Activated naive CD8-positive, alpha-beta T cell treated with anti-CD3 and anti-CD28 coated beads, Interleukin-2, amount 10 ng/mL, durations not matched to agents 7 days and 5 days (primary cell): ENCODE measurements around the gene KAZALD1. TPM values are rescaled to one million over a fixed set of nuclear protein-coding genes. Genes with fewer than 3 reads are reported as not detected.

ENCODE experiments used
- ATAC-seq: fragments of 150-1000 bp; cut with Tn5 transposase; one replicate; pipeline ENCODE4 v1.10.0; 2021; ENCODE audit warnings: low read depth, moderate library complexity
- POLR2A ChIA-PET: fragments of 350-600 bp; sonication (Branson Sonifier 250); formaldehyde crosslinking; loops from one replicate; lab custom pipeline; 2021; ENCODE audit warnings: antibody characterized with exemption; lab: Charles Lee
- DNase-seq: peaks from one replicate; pipeline ENCODE4 v3.0.0; 2021
- H3K27ac Mint-ChIP-seq: one replicate; pipeline ENCODE4 v1.8.0; 2022; ENCODE audit warnings: mild to moderate bottlenecking, mixed read lengths
- H3K27me3 Mint-ChIP-seq: one replicate; pipeline ENCODE4 v1.8.0; 2022; ENCODE audit warnings: mild to moderate bottlenecking, moderate library complexity, mixed read lengths
- H3K36me3 Mint-ChIP-seq: one replicate; pipeline ENCODE4 v1.8.0; 2021; ENCODE audit warnings: mild to moderate bottlenecking, mixed read lengths
- H3K4me1 Mint-ChIP-seq: one replicate; pipeline ENCODE4 v1.8.0; 2021; ENCODE audit warnings: mixed read lengths
- H3K4me3 Mint-ChIP-seq: one replicate; pipeline ENCODE4 v1.8.0; 2022; ENCODE audit warnings: mild to moderate bottlenecking, moderate library complexity, mixed read lengths
- H3K9me3 Mint-ChIP-seq: one replicate; pipeline ENCODE4 v1.8.0; 2021; ENCODE audit warnings: mixed read lengths
- total RNA-seq, 2 experiments: library from RNA; stranded (reverse); gene quantifications; one replicate each; pipeline ENCODE4 v1.2.3, GENCODE V29; 2021

KAZALD1 gene
- total RNA-seq, 2 experiments from 2014 or later: not detected

DNA sequence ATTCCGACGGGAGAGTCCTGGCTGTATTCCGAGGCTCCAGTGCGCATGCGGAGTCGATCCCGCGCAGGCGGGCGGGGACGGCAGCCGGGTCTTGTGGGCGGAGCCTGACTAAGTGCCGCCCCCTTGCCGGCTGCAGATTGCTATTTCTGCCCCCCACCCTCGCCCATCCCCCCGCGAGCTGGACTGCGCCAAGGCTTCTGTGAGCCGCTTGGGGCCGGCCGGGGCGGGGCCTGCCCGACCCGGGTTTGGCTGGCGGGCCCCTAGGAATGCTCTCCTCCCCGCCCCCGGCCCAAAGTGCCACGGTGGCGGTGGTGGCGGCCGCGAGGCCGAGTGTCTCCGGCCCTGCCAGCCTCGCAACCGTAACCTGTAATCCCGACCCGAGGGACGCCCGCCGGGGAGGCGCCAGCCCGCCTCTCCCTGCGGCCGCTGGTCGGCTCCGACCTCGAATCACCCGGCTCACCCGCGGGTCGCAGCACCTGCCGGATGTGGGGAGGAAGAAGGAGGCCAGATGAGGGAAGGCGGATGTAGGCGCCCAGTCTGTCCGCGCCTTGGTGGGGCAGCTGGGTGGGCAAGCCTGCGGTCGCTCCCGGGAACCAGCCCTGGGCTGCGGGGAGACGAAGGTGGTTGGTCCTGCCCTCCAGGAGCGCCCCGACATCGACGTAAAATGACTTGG is 702 bp upstream of the KAZALD1 start:
- Mint-ChIP-seq H3K9me3 (no peaks in the 10 kb centered on the region), H3K4me3 (peak overlapping the region; percentile 93), H3K36me3 (peaks cover 14% of the 10 kb centered on the region), H3K27me3 (peaks cover 35% of the 10 kb centered on the region), H3K27ac (peak overlapping the region; percentile 82), H3K4me1 (peaks cover 39% of the 10 kb centered on the region)
- POLR2A ChIA-PET: interaction anchor here (0.6 to 2.0 kb wide), 6 partner anchors 10 to 1211 kb away, joined by 3 to 11 read pairs (median 4); no protein-coding TSS in a partner anchor
- ATAC-seq: peak; percentile 73
- DNase-seq: peak; percentile 97

DNA sequence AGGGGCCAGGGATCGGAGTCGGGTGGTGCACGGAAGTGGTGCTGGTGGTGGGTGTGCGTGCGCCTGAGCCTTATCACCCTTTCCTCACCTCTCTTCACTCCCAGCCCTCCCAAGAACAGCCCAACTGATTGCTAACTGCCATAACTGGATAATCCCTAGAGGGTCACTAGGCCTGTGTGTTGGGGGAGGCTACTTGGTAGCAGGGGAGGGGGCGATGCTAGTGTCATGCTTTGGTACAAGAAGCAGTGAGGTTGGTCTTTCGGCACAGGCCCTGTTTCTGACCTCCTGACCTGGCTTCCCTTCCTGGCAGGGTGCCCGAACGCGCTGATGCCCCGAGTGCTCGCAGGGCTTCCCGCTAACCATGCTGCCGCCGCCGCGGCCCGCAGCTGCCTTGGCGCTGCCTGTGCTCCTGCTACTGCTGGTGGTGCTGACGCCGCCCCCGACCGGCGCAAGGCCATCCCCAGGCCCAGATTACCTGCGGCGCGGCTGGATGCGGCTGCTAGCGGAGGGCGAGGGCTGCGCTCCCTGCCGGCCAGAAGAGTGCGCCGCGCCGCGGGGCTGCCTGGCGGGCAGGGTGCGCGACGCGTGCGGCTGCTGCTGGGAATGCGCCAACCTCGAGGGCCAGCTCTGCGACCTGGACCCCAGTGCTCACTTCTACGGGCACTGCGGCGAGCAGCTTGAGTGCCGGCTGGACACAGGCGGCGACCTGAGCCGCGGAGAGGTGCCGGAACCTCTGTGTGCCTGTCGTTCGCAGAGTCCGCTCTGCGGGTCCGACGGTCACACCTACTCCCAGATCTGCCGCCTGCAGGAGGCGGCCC is 652 bp downstream of the KAZALD1 start:
- Mint-ChIP-seq H3K36me3 (peaks cover 6% of the 10 kb centered on the region), H3K27ac (no peak overlapping the region), H3K4me3 (peak overlapping the region; percentile 52), H3K27me3 (peaks cover 47% of the 10 kb centered on the region), H3K4me1 (peaks cover 37% of the 10 kb centered on the region), H3K9me3 (no peaks in the 10 kb centered on the region)
- peak; percentile 31 for ATAC-seq
- peak; percentile 74 for DNase-seq
- POLR2A ChIA-PET: interaction anchor here (0.6 to 2.0 kb wide), 4 partner anchors 12 to 64 kb away, joined by 3 to 11 read pairs (median 7); no protein-coding TSS in a partner anchor

DNA sequence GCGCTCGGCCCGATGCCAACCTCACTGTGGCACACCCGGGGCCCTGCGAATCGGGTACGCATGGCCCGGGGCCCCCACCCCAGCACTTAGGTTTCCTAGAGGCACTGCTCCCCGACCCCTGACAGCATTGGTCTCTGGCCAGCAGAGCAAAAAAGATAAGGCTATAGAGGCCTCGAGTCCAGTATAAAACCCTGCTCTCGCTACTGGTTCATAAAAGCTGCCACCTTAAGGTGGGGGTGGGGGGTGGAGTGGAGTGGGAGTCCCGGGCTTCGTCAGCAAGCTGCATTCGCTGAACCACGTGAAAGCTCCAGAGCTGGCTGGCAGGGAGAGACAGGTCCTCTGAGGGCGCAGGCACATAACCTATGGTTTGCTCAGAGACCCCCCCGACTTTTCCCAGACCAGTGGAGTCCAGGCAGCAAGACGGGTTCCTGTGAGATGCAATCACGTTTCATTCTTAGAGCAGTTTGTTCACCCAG is 1.3 kb downstream of the KAZALD1 start:
- Mint-ChIP-seq H3K27ac (no peak overlapping the region), H3K9me3 (no peaks in the 10 kb centered on the region), H3K4me3 (peak overlapping the region; percentile 32), H3K4me1 (peaks cover 37% of the 10 kb centered on the region), H3K36me3 (peaks cover 2% of the 10 kb centered on the region), H3K27me3 (peaks cover 52% of the 10 kb centered on the region)
- ATAC-seq (no peak), DNase-seq (no peak)
- POLR2A ChIA-PET: interaction anchor here (1.4 to 2.0 kb wide), 2 partner anchors 11 to 20 kb away, joined by 6 to 8 read pairs; no protein-coding TSS in a partner anchor

DNA sequence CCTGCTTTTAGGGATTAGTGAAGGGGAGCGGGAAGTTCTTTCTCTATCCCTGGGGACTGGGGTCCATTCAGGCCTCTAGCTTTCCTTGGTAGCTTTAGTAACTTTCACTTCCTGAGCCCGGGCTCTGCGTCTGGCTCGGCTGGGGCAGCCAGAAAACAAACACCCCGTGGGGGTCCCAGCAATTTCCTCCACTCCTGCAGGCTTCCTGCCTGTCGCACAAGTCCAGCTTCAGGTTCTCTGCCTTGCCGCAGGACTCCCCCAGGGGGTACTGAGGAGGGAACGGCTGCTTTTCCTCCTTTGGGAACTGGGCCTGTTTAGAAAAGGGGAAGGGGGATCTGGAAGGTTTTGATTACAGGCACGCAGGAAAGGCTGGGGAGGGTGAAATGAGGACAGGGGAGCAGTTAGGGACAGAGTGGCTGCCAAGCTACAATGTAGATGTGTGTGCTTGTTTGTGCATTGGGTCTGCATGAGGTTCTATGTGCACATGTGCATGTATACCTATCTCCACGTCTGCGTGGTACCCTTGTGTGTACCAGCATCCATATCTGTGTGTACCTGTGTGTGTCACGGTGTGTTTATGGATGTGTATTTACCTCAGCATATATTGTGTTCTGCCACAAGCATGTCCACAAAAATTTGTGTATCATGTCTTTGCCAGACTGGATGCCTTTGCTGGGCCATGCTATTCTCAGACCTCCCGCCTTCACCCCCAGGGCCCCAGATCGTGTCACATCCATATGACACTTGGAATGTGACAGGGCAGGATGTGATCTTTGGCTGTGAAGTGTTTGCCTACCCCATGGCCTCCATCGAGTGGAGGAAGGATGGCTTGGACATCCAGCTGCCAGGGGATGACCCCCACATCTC is 2.0 kb downstream of the KAZALD1 start:
- Mint-ChIP-seq H3K4me1 (peaks cover 33% of the 10 kb centered on the region), H3K36me3 (no peaks in the 10 kb centered on the region), H3K9me3 (no peaks in the 10 kb centered on the region), H3K4me3 (no peak overlapping the region), H3K27me3 (peaks cover 52% of the 10 kb centered on the region), H3K27ac (no peak overlapping the region)
- POLR2A ChIA-PET: interaction anchor here (1.4 kb wide), 1 partner anchor 21 kb away, joined by 8 read pairs; no protein-coding TSS in a partner anchor
- no peak for ATAC-seq
- no peak for DNase-seq

DNA sequence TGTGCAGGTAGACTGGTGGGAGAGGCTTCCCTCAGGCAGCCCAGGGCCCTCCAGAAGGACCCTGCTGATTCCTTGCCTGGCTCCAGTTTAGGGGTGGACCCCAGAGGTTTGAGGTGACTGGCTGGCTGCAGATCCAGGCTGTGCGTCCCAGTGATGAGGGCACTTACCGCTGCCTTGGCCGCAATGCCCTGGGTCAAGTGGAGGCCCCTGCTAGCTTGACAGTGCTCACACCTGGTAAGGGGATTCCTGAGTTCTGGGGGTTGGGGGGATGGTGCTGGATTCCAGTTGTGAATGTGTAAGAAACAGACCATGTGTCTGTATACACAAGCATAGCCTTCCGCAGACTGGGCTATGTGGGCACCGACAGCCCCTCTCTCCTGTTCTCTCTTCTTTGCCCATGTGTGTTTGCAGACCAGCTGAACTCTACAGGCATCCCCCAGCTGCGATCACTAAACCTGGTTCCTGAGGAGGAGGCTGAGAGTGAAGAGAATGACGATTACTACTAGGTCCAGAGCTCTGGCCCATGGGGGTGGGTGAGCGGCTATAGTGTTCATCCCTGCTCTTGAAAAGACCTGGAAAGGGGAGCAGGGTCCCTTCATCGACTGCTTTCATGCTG is 2.7 kb downstream of the KAZALD1 start:
- POLR2A ChIA-PET: interaction anchor here (0.9 kb wide), 1 partner anchor 21 kb away, joined by 3 read pairs; no protein-coding TSS in a partner anchor
- no peak overlapping the region for H3K27ac Mint-ChIP-seq
- H3K4me1 Mint-ChIP-seq: peaks cover 29% of the 10 kb centered on the region
- ATAC-seq (no peak), DNase-seq (no peak)
- peaks cover 52% of the 10 kb centered on the region for H3K27me3 Mint-ChIP-seq
- H3K9me3 Mint-ChIP-seq: no peaks in the 10 kb centered on the region
- no peak overlapping the region for H3K4me3 Mint-ChIP-seq
- H3K36me3 Mint-ChIP-seq: no peaks in the 10 kb centered on the region

DNA sequence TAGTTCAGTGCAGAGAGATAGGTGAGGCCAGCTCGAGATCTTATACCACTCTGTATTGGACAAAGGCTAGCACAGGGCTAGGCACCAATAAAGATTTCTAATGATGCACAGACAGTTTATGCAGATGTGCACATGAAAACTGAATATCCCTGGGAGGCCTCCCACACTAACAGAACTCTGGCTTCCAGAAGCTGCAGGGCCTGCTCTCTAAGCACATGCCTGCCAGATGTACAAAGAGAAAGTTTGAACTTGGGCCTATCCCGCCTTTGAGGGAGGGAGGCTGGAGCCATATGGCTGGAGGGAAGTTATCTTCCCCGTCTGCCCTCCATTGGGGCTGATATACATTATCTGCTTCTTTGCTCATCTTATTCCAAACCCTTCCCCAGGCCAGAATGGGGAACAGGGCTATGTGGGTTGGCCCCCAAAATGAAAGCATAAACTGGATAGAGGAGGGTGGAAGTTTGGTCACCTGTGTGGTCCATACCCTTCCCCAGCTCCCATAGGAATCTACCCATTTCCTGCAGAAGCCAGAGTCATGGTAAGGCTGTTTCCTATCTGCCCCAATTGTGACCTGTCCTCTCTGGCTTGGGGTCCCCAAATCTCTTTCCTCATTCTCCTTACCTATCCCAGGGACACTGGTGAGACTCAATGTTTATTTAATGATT is 3.8 kb downstream of the KAZALD1 start:
- DNase-seq (no peak), ATAC-seq (no peak)
- Mint-ChIP-seq H3K4me1 (peaks cover 25% of the 10 kb centered on the region), H3K4me3 (no peak overlapping the region), H3K9me3 (no peaks in the 10 kb centered on the region), H3K27ac (no peak overlapping the region), H3K27me3 (peaks cover 52% of the 10 kb centered on the region), H3K36me3 (no peaks in the 10 kb centered on the region)
- POLR2A ChIA-PET: interaction anchor here (0.9 to 1.3 kb wide), 2 partner anchors 22 to 23 kb away, joined by 3 to 5 read pairs; no protein-coding TSS in a partner anchor

DNA sequence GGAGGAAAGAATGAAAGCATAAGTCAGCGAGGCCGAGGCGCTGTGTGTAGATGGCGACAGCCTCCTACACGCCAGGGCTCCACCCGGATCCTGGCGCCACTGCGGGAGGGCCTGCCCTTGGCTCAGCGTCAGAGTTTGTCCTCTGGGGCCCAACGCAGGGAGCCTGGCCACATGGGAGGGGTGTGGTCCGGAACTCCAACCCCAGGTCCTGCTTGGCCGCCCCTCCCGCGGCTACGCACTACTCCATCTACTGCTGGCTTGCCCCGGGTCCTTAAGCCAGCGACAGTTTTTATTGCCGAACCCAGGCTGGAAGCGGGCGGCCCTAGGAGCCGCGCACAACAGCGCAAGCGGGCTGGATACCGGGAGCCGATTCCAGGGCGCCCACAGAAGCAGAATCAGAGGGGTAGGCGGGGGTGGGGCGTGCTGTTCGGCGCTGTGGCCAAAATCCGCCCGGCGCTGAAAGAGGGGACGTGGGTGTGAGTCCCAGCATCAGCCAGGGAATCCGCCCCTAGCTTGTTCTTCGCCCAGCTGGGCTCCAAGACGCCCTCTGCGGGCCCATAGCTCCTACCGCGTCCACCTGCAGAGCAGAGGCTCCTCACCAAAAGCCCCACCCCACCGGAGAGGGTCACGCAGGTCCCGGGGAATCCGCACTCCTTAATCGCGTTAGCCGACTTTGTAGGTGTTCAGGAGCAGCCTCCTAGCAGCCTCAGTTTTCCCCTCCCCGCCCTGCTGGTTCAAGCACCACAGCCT is 4.5 kb downstream of the KAZALD1 start:
- ATAC-seq (peak; percentile 48), DNase-seq (peak; percentile 57)
- Mint-ChIP-seq H3K9me3 (no peaks in the 10 kb centered on the region), H3K27me3 (peaks cover 52% of the 10 kb centered on the region), H3K36me3 (no peaks in the 10 kb centered on the region), H3K27ac (no peak overlapping the region), H3K4me3 (peak overlapping the region; percentile 45), H3K4me1 (peaks cover 25% of the 10 kb centered on the region)
- POLR2A ChIA-PET: interaction anchor here (1.3 to 1.6 kb wide), 2 partner anchors 24 to 35 kb away, joined by 4 to 5 read pairs; partner anchors contain the start of genes PDZD7 and SFXN3

DNA sequence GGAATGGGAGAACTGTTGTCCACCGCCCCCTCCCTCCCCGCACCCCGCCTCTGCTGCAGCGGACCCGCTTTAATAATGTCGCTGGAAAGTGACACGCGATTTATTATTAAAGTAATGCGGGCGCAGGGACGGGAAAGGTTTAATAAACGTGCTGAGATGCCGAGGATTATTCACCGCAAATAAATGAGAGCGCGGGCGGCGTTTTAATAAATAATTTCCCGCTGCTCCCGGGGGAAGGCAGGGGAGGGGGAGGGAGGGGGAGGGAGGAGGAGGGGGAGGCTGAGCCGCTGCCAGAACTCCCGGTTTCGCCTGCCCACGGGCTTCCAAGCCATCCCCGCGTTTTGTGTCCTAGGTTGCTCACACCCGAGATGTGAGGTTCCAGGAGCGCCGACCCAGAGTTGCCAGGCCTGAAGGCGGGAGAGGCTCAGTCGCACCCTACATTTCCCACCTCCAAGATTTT is 5.1 kb downstream of the KAZALD1 start:
- Mint-ChIP-seq H3K27ac (no peak overlapping the region), H3K27me3 (peaks cover 56% of the 10 kb centered on the region), H3K9me3 (no peaks in the 10 kb centered on the region), H3K36me3 (no peaks in the 10 kb centered on the region), H3K4me1 (peaks cover 23% of the 10 kb centered on the region), H3K4me3 (peak overlapping the region; percentile 82)
- no peak for ATAC-seq
- DNase-seq: no peak
- POLR2A ChIA-PET: interaction anchor here (1.3 to 1.6 kb wide), 3 partner anchors 17 to 36 kb away, joined by 4 to 5 read pairs (median 4); partner anchors contain the start of genes PDZD7 and SFXN3

DNA sequence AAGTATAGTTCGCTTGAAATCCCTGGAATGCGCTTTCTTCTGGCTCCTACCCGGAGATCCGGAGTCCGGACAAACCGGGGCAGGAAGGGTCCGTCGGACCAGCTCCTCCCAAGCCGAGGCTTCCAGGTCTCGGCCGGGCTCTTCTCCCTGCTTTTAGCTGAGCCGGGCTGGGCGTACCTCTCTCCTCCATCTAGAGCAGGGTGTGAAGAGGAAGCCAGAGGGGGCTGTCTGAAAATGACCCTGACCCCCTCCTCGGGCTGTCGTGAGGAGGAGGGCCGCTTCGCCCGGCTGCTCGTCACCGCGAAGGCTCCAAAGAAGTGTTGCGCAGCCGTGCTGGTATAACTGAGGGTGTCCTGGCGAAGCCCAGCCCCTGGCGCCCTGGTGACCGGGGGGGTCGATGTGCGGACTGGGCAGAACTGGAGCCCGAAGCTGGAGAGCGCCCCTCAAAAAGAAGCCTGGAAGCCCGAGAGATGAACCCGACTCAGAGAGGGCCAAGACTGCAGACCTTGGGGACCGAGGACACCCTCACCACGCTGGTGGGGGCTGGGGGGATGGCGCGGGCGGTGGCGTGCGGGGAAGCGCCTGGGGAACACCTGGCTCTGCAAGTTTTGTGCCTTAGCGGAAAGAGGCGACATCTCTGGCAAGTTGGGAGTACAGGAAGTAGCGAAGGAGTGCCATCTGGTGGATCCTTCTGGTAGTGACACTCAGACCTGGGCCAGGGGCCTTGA is 5.7 kb downstream of the KAZALD1 start:
- Mint-ChIP-seq H3K27me3 (peaks cover 58% of the 10 kb centered on the region), H3K27ac (no peak overlapping the region), H3K4me1 (peaks cover 21% of the 10 kb centered on the region), H3K36me3 (no peaks in the 10 kb centered on the region), H3K4me3 (peak overlapping the region; percentile 82), H3K9me3 (no peaks in the 10 kb centered on the region)
- POLR2A ChIA-PET: interaction anchor here (1.3 to 1.6 kb wide), 2 partner anchors 17 to 36 kb away, joined by 4 read pairs; partner anchors contain the start of genes PDZD7 and SFXN3
- DNase-seq (peak; percentile 74), ATAC-seq (peak; percentile 50)

DNA sequence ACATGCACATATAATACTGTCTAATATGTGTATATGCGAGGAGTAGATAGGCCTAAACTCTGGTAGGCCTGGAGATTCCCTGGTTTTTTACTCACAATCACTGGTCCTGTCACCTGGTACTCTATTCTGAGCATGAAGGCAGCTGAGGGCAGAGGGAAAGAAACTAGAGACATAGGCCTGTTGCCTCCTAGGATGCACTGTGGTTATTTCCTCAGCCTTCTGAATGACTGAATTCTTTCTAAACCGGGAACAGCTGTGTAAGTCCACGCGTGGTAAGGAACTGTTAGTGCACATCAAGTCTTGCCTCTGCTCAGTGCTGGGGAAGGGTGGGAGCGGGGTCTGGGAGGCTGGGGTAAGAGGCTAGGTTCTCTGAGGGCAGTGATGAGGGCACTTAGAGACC is 7.7 kb downstream of the KAZALD1 start:
- Mint-ChIP-seq H3K4me3 (no peak overlapping the region), H3K36me3 (no peaks in the 10 kb centered on the region), H3K27ac (no peak overlapping the region), H3K9me3 (no peaks in the 10 kb centered on the region), H3K27me3 (peaks cover 63% of the 10 kb centered on the region), H3K4me1 (peaks cover 20% of the 10 kb centered on the region)
- no peak for ATAC-seq
- no peak for DNase-seq
- POLR2A ChIA-PET: interaction anchor here (0.9 kb wide), 1 partner anchor 39 kb away, joined by 3 read pairs; the partner anchor contains the start of genes PDZD7 and SFXN3
